ENCODE data around the gene GFRA3.

- TF ChIP-seq CTCF (IDR thresholded peaks at IDR 0.05) (no peak), EP300 (IDR thresholded peaks at IDR 0.05) (no peak)
Measured at GRCh38 chr5:138213161-138214029, 61.0 kb downstream of the GFRA3 start, which contains the start of gene CDC23.

Measured in suprapubic skin (tissue), 3 donors.